ENCODE results near the gene OTUB2. TPM values are rescaled to one million over a fixed set of nuclear protein-coding genes. Genes with fewer than 3 reads are reported as not detected.
"Not testable (repeated sequence)": the region's sequence is repeated elsewhere in the genome, so short reads cannot be mapped to it uniquely, and the experiment has no call there.

Gene OTUB2
- polyA plus RNA-seq, 1 donor (not counting 4 experiments of a cell fraction or from before 2014, with no cell fraction given): 2.6 TPM

DNA sequence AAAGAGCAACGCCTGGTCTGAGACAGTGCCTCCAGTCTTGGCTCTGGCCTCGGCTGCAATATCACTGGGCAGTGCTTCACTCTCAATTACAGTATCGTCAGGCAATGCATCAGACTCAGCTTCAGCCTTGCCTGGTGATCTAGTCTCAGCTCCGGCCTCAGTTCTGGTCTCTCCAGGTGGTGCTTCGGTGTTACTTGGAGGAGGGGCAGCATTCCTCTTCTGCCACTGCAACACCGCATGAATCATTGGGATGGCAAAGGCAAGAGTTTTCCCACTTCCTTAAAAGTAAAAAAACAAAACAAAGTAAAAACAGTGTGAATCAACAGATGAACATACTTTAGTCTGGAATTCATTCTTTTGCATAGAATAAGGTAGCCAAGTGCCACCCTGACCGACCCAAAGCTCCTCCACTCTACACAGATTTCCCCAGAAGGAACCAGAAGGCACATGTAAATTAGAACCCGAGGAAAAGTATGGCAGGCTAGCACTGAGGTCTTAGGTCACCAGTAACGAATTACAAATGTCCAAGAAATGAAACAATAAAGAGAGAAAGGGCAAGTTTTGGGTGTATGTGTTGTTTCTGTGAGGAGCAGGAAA, 36.3 kb downstream of the OTUB2 start:
- no peaks in the 10 kb centered on the region for H3K27me3 ChIP-seq (ENCODE audit: control insufficient read depth, extremely low read depth, insufficient read depth, low read length)
- TF ChIP-seq EZH2 (IDR thresholded peaks at IDR 0.05; ENCODE audit: low read length): no peak
- TF ChIP-seq, protein P1, sequence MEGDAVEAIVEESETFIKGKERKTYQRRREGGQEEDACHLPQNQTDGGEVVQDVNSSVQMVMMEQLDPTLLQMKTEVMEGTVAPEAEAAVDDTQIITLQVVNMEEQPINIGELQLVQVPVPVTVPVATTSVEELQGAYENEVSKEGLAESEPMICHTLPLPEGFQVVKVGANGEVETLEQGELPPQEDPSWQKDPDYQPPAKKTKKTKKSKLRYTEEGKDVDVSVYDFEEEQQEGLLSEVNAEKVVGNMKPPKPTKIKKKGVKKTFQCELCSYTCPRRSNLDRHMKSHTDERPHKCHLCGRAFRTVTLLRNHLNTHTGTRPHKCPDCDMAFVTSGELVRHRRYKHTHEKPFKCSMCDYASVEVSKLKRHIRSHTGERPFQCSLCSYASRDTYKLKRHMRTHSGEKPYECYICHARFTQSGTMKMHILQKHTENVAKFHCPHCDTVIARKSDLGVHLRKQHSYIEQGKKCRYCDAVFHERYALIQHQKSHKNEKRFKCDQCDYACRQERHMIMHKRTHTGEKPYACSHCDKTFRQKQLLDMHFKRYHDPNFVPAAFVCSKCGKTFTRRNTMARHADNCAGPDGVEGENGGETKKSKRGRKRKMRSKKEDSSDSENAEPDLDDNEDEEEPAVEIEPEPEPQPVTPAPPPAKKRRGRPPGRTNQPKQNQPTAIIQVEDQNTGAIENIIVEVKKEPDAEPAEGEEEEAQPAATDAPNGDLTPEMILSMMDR (optimal IDR thresholded peaks at IDR 0.05 in 1 of 3, IDR thresholded peaks at IDR 0.05 in 1 of 3, conservative IDR thresholded peaks at IDR 0.05 in 1 of 3; ENCODE audit: extremely low read depth in 1 of 3, insufficient read depth in 2 of 3, low read length in 3 of 3): no peak
- peaks cover 55% of the 10 kb centered on the region for H3K79me2 ChIP-seq (ENCODE audit: control insufficient read depth, insufficient read depth, low read length)
- no peaks in the 10 kb centered on the region for H3K9me1 ChIP-seq (ENCODE audit: control insufficient read depth, extremely low read depth, insufficient read depth, low read length)
- H4K20me1 ChIP-seq (ENCODE audit: control insufficient read depth, extremely low read depth, insufficient read depth, low read length): no peaks in the 10 kb centered on the region
- peaks cover 18 to 31% of the 10 kb centered on the region in 2 experiments for H3K36me3 ChIP-seq (ENCODE audit: control insufficient read depth in 2 of 2, extremely low read depth in 1 of 2, insufficient read depth in 2 of 2, low read length in 2 of 2)
- H3K4me3 ChIP-seq (ENCODE audit: control insufficient read depth in 2 of 3, extremely low read depth in 1 of 3, insufficient read depth in 2 of 3, low read depth in 1 of 3, low read length in 3 of 3): no peak overlapping the region
- DNase-seq (ENCODE audit: low read depth, low spot score) (no peak), FAIRE-seq (peak; percentile 74)
- no peak overlapping the region for H3K4me2 ChIP-seq (ENCODE audit: control insufficient read depth, extremely low read depth, insufficient read depth, low read depth, low read length)
- no peak overlapping the region for H3K9ac ChIP-seq (ENCODE audit: control insufficient read depth, extremely low read depth, insufficient read depth, low read length)
- H3K27ac ChIP-seq (ENCODE audit: control insufficient read depth, insufficient read depth, low read length): peak overlapping the region; percentile 10
- peaks cover 30% of the 10 kb centered on the region for H3K4me1 ChIP-seq (ENCODE audit: control insufficient read depth, extremely low read depth, insufficient read depth, low read length)
- H3K9me3 ChIP-seq (ENCODE audit: control insufficient read depth, low read depth, low read length): no peaks in the 10 kb centered on the region
- no peak overlapping the region for H2AFZ ChIP-seq (ENCODE audit: control insufficient read depth, low read length)
- dilution Hi-C loops (cut with MboI; ENCODE audit: extremely low pct_ligation_motif_present, low sequenced_read_pairs): no loop called here

DNA sequence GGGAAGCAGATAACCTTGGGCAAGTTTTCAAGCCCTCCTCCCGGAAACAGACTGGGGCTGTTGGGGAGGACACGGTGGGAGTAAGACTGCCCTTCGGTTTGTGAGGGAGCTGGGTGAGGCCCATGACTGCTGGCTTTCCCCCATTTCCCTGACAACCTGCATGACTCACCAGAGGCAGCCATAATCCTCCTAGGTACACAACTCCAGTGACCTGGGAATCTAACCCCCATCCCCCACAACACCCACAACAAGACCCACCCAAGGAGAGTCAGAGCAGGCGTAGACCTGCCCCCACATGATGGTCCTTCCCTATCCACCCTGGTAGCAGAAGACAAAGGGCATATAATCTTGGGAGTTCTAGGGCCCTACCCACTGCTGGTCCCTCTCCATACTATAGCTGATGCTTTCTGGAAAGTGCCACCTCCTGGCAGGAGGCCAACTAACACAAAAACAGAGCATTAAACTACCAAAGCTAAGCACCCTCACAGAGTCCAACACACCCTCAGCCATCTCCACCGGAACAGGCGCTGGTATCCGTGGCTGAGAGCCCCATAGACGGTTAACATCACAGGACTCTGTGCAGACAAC, 40.0 kb downstream of the OTUB2 start:
- H3K27me3 ChIP-seq (ENCODE audit: control insufficient read depth, extremely low read depth, insufficient read depth, low read length): no peaks in the 10 kb centered on the region
- peak overlapping the region; percentile 67 for H3K27ac ChIP-seq (ENCODE audit: control insufficient read depth, insufficient read depth, low read length)
- H3K4me2 ChIP-seq (ENCODE audit: control insufficient read depth, extremely low read depth, insufficient read depth, low read depth, low read length): peak overlapping the region; percentile 62
- TF ChIP-seq, protein P1 (optimal IDR thresholded peaks at IDR 0.05 in 1 of 3, IDR thresholded peaks at IDR 0.05 in 1 of 3, conservative IDR thresholded peaks at IDR 0.05 in 1 of 3; ENCODE audit: extremely low read depth in 1 of 3, insufficient read depth in 2 of 3, low read length in 3 of 3): no peak
- no peak for TF ChIP-seq EZH2 (IDR thresholded peaks at IDR 0.05; ENCODE audit: low read length)
- H2AFZ ChIP-seq (ENCODE audit: control insufficient read depth, low read length): no peak overlapping the region
- FAIRE-seq (peak; percentile 60), DNase-seq (ENCODE audit: low read depth, low spot score) (no peak)
- peaks cover 81% of the 10 kb centered on the region for H3K79me2 ChIP-seq (ENCODE audit: control insufficient read depth, insufficient read depth, low read length)
- peaks cover 30% of the 10 kb centered on the region for H3K4me1 ChIP-seq (ENCODE audit: control insufficient read depth, extremely low read depth, insufficient read depth, low read length)
- no peaks in the 10 kb centered on the region for H3K9me1 ChIP-seq (ENCODE audit: control insufficient read depth, extremely low read depth, insufficient read depth, low read length)
- H3K9me3 ChIP-seq (ENCODE audit: control insufficient read depth, low read depth, low read length): no peaks in the 10 kb centered on the region
- no peaks in the 10 kb centered on the region for H4K20me1 ChIP-seq (ENCODE audit: control insufficient read depth, extremely low read depth, insufficient read depth, low read length)
- H3K36me3 ChIP-seq (ENCODE audit: control insufficient read depth in 2 of 2, extremely low read depth in 1 of 2, insufficient read depth in 2 of 2, low read length in 2 of 2): peaks cover 4 to 9% of the 10 kb centered on the region in 2 experiments
- peak overlapping the region in 2 of 3 experiments; percentile 10 to 12 for H3K4me3 ChIP-seq (ENCODE audit: control insufficient read depth in 2 of 3, extremely low read depth in 1 of 3, insufficient read depth in 2 of 3, low read depth in 1 of 3, low read length in 3 of 3)
- H3K9ac ChIP-seq (ENCODE audit: control insufficient read depth, extremely low read depth, insufficient read depth, low read length): peak overlapping the region; percentile 41
- dilution Hi-C loops (cut with MboI; ENCODE audit: extremely low pct_ligation_motif_present, low sequenced_read_pairs): no loop called here

DNA sequence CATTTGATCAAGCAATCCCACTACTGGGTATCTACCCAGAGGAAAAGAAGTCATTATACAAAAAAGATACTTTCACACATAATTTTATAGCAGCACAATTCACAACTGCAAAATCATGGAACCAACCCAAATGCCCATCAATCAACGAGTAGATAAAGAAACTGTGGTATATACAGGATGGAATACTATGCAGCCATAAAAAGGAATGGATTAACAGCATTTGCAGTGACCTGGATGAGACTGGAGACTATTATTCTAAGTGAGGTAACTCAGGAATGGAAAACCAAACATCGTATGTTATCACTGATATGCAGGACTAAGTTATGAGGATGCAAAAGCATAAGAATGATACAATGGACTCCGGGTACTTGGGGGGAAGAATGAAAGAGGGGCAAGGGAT, 45.9 kb downstream of the OTUB2 start:
- H3K4me2 ChIP-seq (ENCODE audit: control insufficient read depth, extremely low read depth, insufficient read depth, low read depth, low read length); H3K27ac ChIP-seq (ENCODE audit: control insufficient read depth, insufficient read depth, low read length); H3K9ac ChIP-seq (ENCODE audit: control insufficient read depth, extremely low read depth, insufficient read depth, low read length); DNase-seq (ENCODE audit: low read depth, low spot score); H2AFZ ChIP-seq (ENCODE audit: control insufficient read depth, low read length); H3K4me3 ChIP-seq (ENCODE audit: control insufficient read depth in 2 of 3, extremely low read depth in 1 of 3, insufficient read depth in 2 of 3, low read depth in 1 of 3, low read length in 3 of 3); H4K20me1 ChIP-seq (ENCODE audit: control insufficient read depth, extremely low read depth, insufficient read depth, low read length); H3K4me1 ChIP-seq (ENCODE audit: control insufficient read depth, extremely low read depth, insufficient read depth, low read length); dilution Hi-C loops (cut with MboI; ENCODE audit: extremely low pct_ligation_motif_present, low sequenced_read_pairs); FAIRE-seq; H3K9me1 ChIP-seq (ENCODE audit: control insufficient read depth, extremely low read depth, insufficient read depth, low read length); H3K9me3 ChIP-seq (ENCODE audit: control insufficient read depth, low read depth, low read length); H3K27me3 ChIP-seq (ENCODE audit: control insufficient read depth, extremely low read depth, insufficient read depth, low read length); H3K36me3 ChIP-seq (ENCODE audit: control insufficient read depth in 2 of 2, extremely low read depth in 1 of 2, insufficient read depth in 2 of 2, low read length in 2 of 2): not testable (repeated sequence)
- H3K79me2 ChIP-seq (ENCODE audit: control insufficient read depth, insufficient read depth, low read length): peaks cover 92% of the 10 kb centered on the region
